ENCODE measurements around the gene KLHDC7A. TPM values are rescaled to one million over a fixed set of nuclear protein-coding genes. Genes with fewer than 3 reads are reported as not detected.
"Not testable (repeated sequence)": the region's sequence is repeated elsewhere in the genome, so short reads cannot be mapped to it uniquely, and the experiment has no call there.

The KLHDC7A gene
- total RNA-seq, 1 donor from 2014 or later = not detected

DNA sequence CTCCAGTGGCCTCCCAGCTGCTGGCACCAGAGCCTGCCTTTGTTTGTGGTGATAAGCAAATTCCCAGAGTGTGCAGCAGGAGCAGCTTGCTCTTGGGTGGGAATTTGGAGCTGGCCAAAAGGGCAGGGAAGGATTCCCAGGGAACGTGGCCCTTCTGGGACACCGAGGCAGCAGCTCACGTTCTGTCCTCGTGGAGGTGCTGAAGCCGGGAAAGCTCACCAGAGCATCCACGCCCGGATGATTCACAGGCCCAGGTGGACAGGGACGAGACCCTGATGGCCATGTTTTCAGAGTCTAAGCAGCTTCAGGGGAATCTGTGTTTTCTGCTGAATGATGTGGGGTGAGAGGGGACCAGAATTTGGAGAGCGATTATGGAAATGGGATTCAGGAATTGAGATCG lies 19.1 kb upstream of the KLHDC7A start:
- TF ChIP-seq CTCF (conservative IDR thresholded peaks at IDR 0.05) = no peak
- H3K4me3 Mint-ChIP-seq = no peak overlapping the region
- peaks cover 12% of the 10 kb centered on the region for H3K4me1 Mint-ChIP-seq
- no peak for DNase-seq (ENCODE audit: low read depth, low spot score)
- H3K9me3 Mint-ChIP-seq = no peaks in the 10 kb centered on the region
- no peaks in the 10 kb centered on the region for H3K36me3 Mint-ChIP-seq (ENCODE audit: low read depth)
- no peak overlapping the region for H3K27ac Mint-ChIP-seq (ENCODE audit: unreplicated experiment)
- peaks cover 41% of the 10 kb centered on the region for H3K27me3 Mint-ChIP-seq (ENCODE audit: low read depth)

DNA sequence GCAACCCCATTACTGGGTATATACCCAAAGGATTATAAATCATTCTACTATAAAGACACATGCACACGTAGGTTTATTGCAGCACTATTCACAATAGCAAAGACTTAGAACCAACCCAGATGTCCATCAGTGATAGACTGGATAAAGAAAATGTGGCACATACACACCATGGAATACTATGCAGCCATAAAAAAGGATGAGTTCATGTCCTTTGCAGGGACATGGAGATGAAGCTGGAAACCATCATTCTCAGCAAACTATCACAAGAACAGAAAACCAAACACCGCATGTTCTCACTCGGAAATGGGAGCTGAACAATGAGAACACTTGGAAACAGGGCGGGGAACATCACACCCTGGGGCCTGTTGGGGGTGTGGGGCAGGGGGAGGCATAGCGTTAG lies 18.2 kb upstream of the KLHDC7A start:
- H3K36me3 Mint-ChIP-seq (ENCODE audit: low read depth); H3K4me3 Mint-ChIP-seq; H3K9me3 Mint-ChIP-seq; H3K27ac Mint-ChIP-seq (ENCODE audit: unreplicated experiment); DNase-seq (ENCODE audit: low read depth, low spot score): not testable (repeated sequence)
- Mint-ChIP-seq H3K4me1 (peaks cover 12% of the 10 kb centered on the region), H3K27me3 (ENCODE audit: low read depth) (peaks cover 38% of the 10 kb centered on the region)

GRCh38 chr1:18463063-18463462 lies 17.7 kb upstream of the KLHDC7A start:
- TF ChIP-seq CTCF (conservative IDR thresholded peaks at IDR 0.05) = no peak
- no peaks in the 10 kb centered on the region for H3K36me3 Mint-ChIP-seq (ENCODE audit: low read depth)
- DNase-seq (ENCODE audit: low read depth, low spot score) = no peak
- peaks cover 12% of the 10 kb centered on the region for H3K4me1 Mint-ChIP-seq
- H3K4me3 Mint-ChIP-seq = no peak overlapping the region
- H3K27me3 Mint-ChIP-seq (ENCODE audit: low read depth) = peaks cover 32% of the 10 kb centered on the region
- H3K9me3 Mint-ChIP-seq = no peaks in the 10 kb centered on the region
- H3K27ac Mint-ChIP-seq (ENCODE audit: unreplicated experiment) = no peak overlapping the region

GRCh38 chr1:18463984-18464664 lies 16.6 kb upstream of the KLHDC7A start:
- Mint-ChIP-seq H3K27me3 (ENCODE audit: low read depth) (peaks cover 22% of the 10 kb centered on the region), H3K36me3 (ENCODE audit: low read depth) (no peaks in the 10 kb centered on the region), H3K27ac (ENCODE audit: unreplicated experiment) (no peak overlapping the region), H3K9me3 (no peaks in the 10 kb centered on the region), H3K4me3 (no peak overlapping the region), H3K4me1 (peaks cover 6% of the 10 kb centered on the region)
- DNase-seq (ENCODE audit: low read depth, low spot score) = no peak
- no peak for TF ChIP-seq CTCF (conservative IDR thresholded peaks at IDR 0.05)

DNA sequence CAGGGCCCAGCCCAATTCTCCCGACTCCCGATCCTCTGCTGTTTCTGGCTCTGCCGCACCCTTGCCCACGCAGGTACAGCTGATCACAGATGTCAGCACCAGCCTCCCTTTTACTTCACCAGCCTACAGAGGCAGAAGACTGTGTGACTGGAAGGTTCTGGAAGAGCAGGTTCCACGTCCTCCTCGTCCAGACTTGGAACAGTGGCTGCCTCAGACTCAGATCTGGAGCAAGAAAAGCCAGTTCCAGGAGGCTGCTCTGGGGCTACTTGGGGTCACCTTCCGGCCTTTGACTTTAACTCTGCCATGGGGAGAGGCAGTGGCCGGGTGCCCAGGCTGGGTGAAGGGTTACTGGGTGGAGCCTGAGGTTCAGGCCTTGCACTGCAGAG lies 16.1 kb upstream of the KLHDC7A start:
- no peak for DNase-seq (ENCODE audit: low read depth, low spot score)
- H3K27ac Mint-ChIP-seq (ENCODE audit: unreplicated experiment) = no peak overlapping the region
- H3K4me3 Mint-ChIP-seq = no peak overlapping the region
- H3K27me3 Mint-ChIP-seq (ENCODE audit: low read depth) = peaks cover 17% of the 10 kb centered on the region
- no peak for TF ChIP-seq CTCF (conservative IDR thresholded peaks at IDR 0.05)
- H3K9me3 Mint-ChIP-seq = no peaks in the 10 kb centered on the region
- peaks cover under 1% of the 10 kb centered on the region for H3K4me1 Mint-ChIP-seq
- no peaks in the 10 kb centered on the region for H3K36me3 Mint-ChIP-seq (ENCODE audit: low read depth)

DNA sequence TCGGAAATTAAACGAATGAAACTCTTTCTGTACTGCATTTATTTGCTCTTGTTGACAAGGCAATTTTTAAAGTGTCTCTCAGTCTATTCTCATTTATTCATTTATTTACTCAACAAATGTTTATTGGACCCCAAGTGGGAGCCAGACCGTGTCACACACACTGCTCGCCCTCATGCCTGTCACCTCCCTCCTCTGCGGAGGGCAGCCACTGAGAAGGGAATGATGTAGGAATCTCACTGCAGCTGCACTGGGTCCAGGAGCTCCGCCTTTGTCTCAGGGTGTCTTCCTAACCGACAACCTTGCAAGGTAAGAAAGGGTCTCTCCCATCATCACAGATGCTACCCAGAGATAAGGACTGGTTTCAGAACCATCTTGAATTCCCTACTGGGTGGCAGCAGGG lies 14.1 kb upstream of the KLHDC7A start:
- TF ChIP-seq CTCF (conservative IDR thresholded peaks at IDR 0.05) = no peak
- H3K4me1 Mint-ChIP-seq = no peaks in the 10 kb centered on the region
- DNase-seq (ENCODE audit: low read depth, low spot score) = no peak
- peaks cover 2% of the 10 kb centered on the region for H3K27me3 Mint-ChIP-seq (ENCODE audit: low read depth)
- no peaks in the 10 kb centered on the region for H3K36me3 Mint-ChIP-seq (ENCODE audit: low read depth)
- H3K9me3 Mint-ChIP-seq = no peaks in the 10 kb centered on the region
- no peak overlapping the region for H3K4me3 Mint-ChIP-seq
- no peak overlapping the region for H3K27ac Mint-ChIP-seq (ENCODE audit: unreplicated experiment)

Measured in neural crest cell (in vitro differentiated cells).